Measurements from ENCODE around the gene OSBPL10. TPM values are rescaled to one million over a fixed set of nuclear protein-coding genes. Genes with fewer than 3 reads are reported as not detected.

OSBPL10 gene
- total and polyA plus RNA-seq, 2 donors (not counting 1 experiment from before 2014, with no cell fraction given) = 7.1 to 7.5 TPM

GRCh38 chr3:31833391-31834190 lies 147.5 kb downstream of the OSBPL10 start:
- Histone ChIP-seq H3K9ac (ENCODE audit: insufficient read depth, low read length) (no peak overlapping the region), H4K20me1 (ENCODE audit: control insufficient read depth, extremely low read depth, insufficient read depth, low read length) (no peaks in the 10 kb centered on the region), H3K27ac (ENCODE audit: insufficient read depth, low read length) (no peak overlapping the region), H3K79me2 (ENCODE audit: control insufficient read depth, insufficient read depth, low read length) (no peaks in the 10 kb centered on the region), H3K9me3 (ENCODE audit: control insufficient read depth, insufficient read depth, low read depth, low read length) (no peaks in the 10 kb centered on the region), H3K27me3 (ENCODE audit: control insufficient read depth, insufficient read depth, low read length) (no peaks in the 10 kb centered on the region), H3K4me2 (ENCODE audit: extremely low read depth, insufficient read depth, low read length) (no peak overlapping the region), H3K4me1 (ENCODE audit: control insufficient read depth, extremely low read depth, insufficient read depth, low read length) (no peaks in the 10 kb centered on the region), H3K36me3 (ENCODE audit: control insufficient read depth, insufficient read depth, low read length) (no peaks in the 10 kb centered on the region), H2AFZ (ENCODE audit: low read length) (no peak overlapping the region), H3K4me3 (replicated peaks in 1 of 4; ENCODE audit: control extremely low read depth in 1 of 4, insufficient read depth in 1 of 4, low read depth in 3 of 4, low read length in 4 of 4) (no peak overlapping the region)
- TF ChIP-seq EZH2 (IDR thresholded peaks at IDR 0.05; ENCODE audit: low read length, missing control alignments) (no peak), CTCF (conservative IDR thresholded peaks at IDR 0.05 in 1 of 2, IDR thresholded peaks at IDR 0.05 in 1 of 2; ENCODE audit: low read depth in 1 of 2, low read length in 2 of 2) (no peak)
- peak in 1 of 2 donors; percentile 12 for DNase-seq (ENCODE audit: low read depth in 2 of 2)

- Histone ChIP-seq H3K4me2 (ENCODE audit: extremely low read depth, insufficient read depth, low read length) (no peak overlapping the region), H3K9ac (ENCODE audit: insufficient read depth, low read length) (no peak overlapping the region), H3K4me3 (replicated peaks in 1 of 4; ENCODE audit: control extremely low read depth in 1 of 4, insufficient read depth in 1 of 4, low read depth in 3 of 4, low read length in 4 of 4) (no peak overlapping the region), H3K79me2 (ENCODE audit: control insufficient read depth, insufficient read depth, low read length) (no peaks in the 10 kb centered on the region), H3K27ac (ENCODE audit: insufficient read depth, low read length) (no peak overlapping the region), H3K4me1 (ENCODE audit: control insufficient read depth, extremely low read depth, insufficient read depth, low read length) (no peaks in the 10 kb centered on the region), H3K27me3 (ENCODE audit: control insufficient read depth, insufficient read depth, low read length) (no peaks in the 10 kb centered on the region), H4K20me1 (ENCODE audit: control insufficient read depth, extremely low read depth, insufficient read depth, low read length) (no peaks in the 10 kb centered on the region), H3K9me3 (ENCODE audit: control insufficient read depth, insufficient read depth, low read depth, low read length) (no peaks in the 10 kb centered on the region), H3K36me3 (ENCODE audit: control insufficient read depth, insufficient read depth, low read length) (no peaks in the 10 kb centered on the region), H2AFZ (ENCODE audit: low read length) (no peak overlapping the region)
- no peak for TF ChIP-seq EZH2 (IDR thresholded peaks at IDR 0.05; ENCODE audit: low read length, missing control alignments)
- TF ChIP-seq CTCF (conservative IDR thresholded peaks at IDR 0.05 in 1 of 2, IDR thresholded peaks at IDR 0.05 in 1 of 2; ENCODE audit: low read depth in 1 of 2, low read length in 2 of 2) = no peak
- no peak for DNase-seq (ENCODE audit: low read depth in 2 of 2)
Measured at GRCh38 chr3:31832551-31832950, 148.5 kb downstream of the OSBPL10 start.

- Histone ChIP-seq H3K4me1 (ENCODE audit: control insufficient read depth, extremely low read depth, insufficient read depth, low read length) (no peaks in the 10 kb centered on the region), H2AFZ (ENCODE audit: low read length) (no peak overlapping the region), H3K9ac (ENCODE audit: insufficient read depth, low read length) (no peak overlapping the region), H3K4me2 (ENCODE audit: extremely low read depth, insufficient read depth, low read length) (no peak overlapping the region), H4K20me1 (ENCODE audit: control insufficient read depth, extremely low read depth, insufficient read depth, low read length) (no peaks in the 10 kb centered on the region), H3K9me3 (ENCODE audit: control insufficient read depth, insufficient read depth, low read depth, low read length) (no peaks in the 10 kb centered on the region), H3K4me3 (replicated peaks in 1 of 4; ENCODE audit: control extremely low read depth in 1 of 4, insufficient read depth in 1 of 4, low read depth in 3 of 4, low read length in 4 of 4) (no peak overlapping the region), H3K36me3 (ENCODE audit: control insufficient read depth, insufficient read depth, low read length) (no peaks in the 10 kb centered on the region), H3K27ac (ENCODE audit: insufficient read depth, low read length) (no peak overlapping the region), H3K79me2 (ENCODE audit: control insufficient read depth, insufficient read depth, low read length) (no peaks in the 10 kb centered on the region), H3K27me3 (ENCODE audit: control insufficient read depth, insufficient read depth, low read length) (no peaks in the 10 kb centered on the region)
- DNase-seq (ENCODE audit: low read depth in 2 of 2) = no peak
- TF ChIP-seq CTCF (conservative IDR thresholded peaks at IDR 0.05 in 1 of 2, IDR thresholded peaks at IDR 0.05 in 1 of 2; ENCODE audit: low read depth in 1 of 2, low read length in 2 of 2) (no peak), EZH2 (IDR thresholded peaks at IDR 0.05; ENCODE audit: low read length, missing control alignments) (no peak)
Measured at GRCh38 chr3:31831591-31831990, 149.5 kb downstream of the OSBPL10 start.

Measured in fibroblast of lung (primary cell).